HepG2 (cell line): ENCODE results near the gene VPS13D. TPM values are rescaled to one million over a fixed set of nuclear protein-coding genes. Genes with fewer than 3 reads are reported as not detected.
A peak's percentile ranks its signal among the peaks of the same experiment; 100 is the strongest.

Experiments
- ATF7 ChIP-seq, 2 experiments: fragments of 450-650 bp in 1 of 2; sonication (generic) in 1 of 2; formaldehyde crosslinking in 1 of 2; IDR thresholded peaks; 2 replicates each; pipeline versions ENCODE4 v1.4.0 to v1.6.1; 2016 to 2020; ENCODE audit warnings: antibody characterized with exemption in 1 of 2, mild to moderate bottlenecking in 1 of 2, missing genetic modification reagents in 1 of 2
- ESRRA ChIP-seq: sonication (generic); formaldehyde crosslinking; IDR thresholded peaks from 2 replicates; pipeline ENCODE4 v1.5.1; 2020; ENCODE audit warnings: mild to moderate bottlenecking, low read depth, missing genetic modification reagents
- FOXA3 ChIP-seq: IDR thresholded peaks from 2 replicates; pipeline ENCODE4 v1.6.1; 2016; ENCODE audit warnings: missing genetic modification reagents, missing compliant biosample characterization
- FOXO1 ChIP-seq: sonication (generic); formaldehyde crosslinking; IDR thresholded peaks from 2 replicates; pipeline ENCODE4 v1.4.0; 2020; ENCODE audit warnings: missing genetic modification reagents
- GMEB2 ChIP-seq: IDR thresholded peaks from 2 replicates; pipeline ENCODE4 v1.6.1; 2016; ENCODE audit warnings: missing biosample characterization, missing genetic modification reagents, low read depth
- HNRNPH1 ChIP-seq: fragments of 200-400 bp; formaldehyde crosslinking; optimal IDR thresholded peaks from 2 replicates; pipeline ENCODE3; 2017; ENCODE audit warnings: mild to moderate bottlenecking, low read depth, low read length
- HNRNPK ChIP-seq: fragments of 200-400 bp; formaldehyde crosslinking; IDR thresholded peaks from 2 replicates; pipeline ENCODE4 v1.6.1; 2018; ENCODE audit warnings: low read length, low read depth, moderate library complexity, mild to moderate bottlenecking; ENCODE audit not compliant: poor library complexity, severe bottlenecking
- HNRNPL ChIP-seq: fragments of 200-400 bp; formaldehyde crosslinking; IDR thresholded peaks from 2 replicates; pipeline ENCODE4 v1.6.1; 2017; ENCODE audit warnings: mild to moderate bottlenecking, low read depth, low read length
- HOXA9 ChIP-seq: sonication (generic); formaldehyde crosslinking; IDR thresholded peaks from 2 replicates; pipeline ENCODE4 v1.8.1; 2022; ENCODE audit warnings: missing genetic modification reagents, mild to moderate bottlenecking, moderate library complexity, borderline replicate concordance
- KAT2B ChIP-seq: fragments of 150-350 bp; IDR thresholded peaks from 2 replicates; pipeline ENCODE4 v1.6.1; 2014; ENCODE audit warnings: low read depth, low read length, borderline replicate concordance
- KAT8 ChIP-seq: IDR thresholded peaks from 2 replicates; pipeline ENCODE4 v1.6.1; 2016; ENCODE audit warnings: missing genetic modification reagents, missing compliant biosample characterization
- MED1 ChIP-seq: sonication (generic); formaldehyde crosslinking; IDR thresholded peaks from 2 replicates; pipeline ENCODE4 v1.4.0; 2020; ENCODE audit warnings: missing genetic modification reagents
- NFIB ChIP-seq: sonication (generic); formaldehyde crosslinking; IDR thresholded peaks from 2 replicates; pipeline ENCODE4 v1.9.0; 2021; ENCODE audit warnings: missing genetic modification reagents, mild to moderate bottlenecking, borderline replicate concordance
- NFKB2 ChIP-seq: sonication (generic); formaldehyde crosslinking; IDR thresholded peaks from 2 replicates; pipeline ENCODE4 v1.4.0; 2020; ENCODE audit warnings: missing genetic modification reagents, borderline replicate concordance
- RERE ChIP-seq: IDR thresholded peaks from 2 replicates; pipeline ENCODE4 v1.6.1; 2016; ENCODE audit warnings: low read depth, missing genetic modification reagents, missing compliant biosample characterization
- SOX13 ChIP-seq, 3 experiments: fragments of 450-650 bp in 1 of 3; sonication (generic) in 1 of 3; formaldehyde crosslinking in 1 of 3; IDR thresholded peaks in 2 of 3; conservative IDR thresholded peaks in 1 of 3; 2 replicates each; pipeline versions ENCODE4 v1.5.0 to v1.6.1; 2016 to 2020; ENCODE audit warnings: antibody characterized with exemption in 1 of 3, mild to moderate bottlenecking in 1 of 3, missing compliant biosample characterization in 1 of 3, missing genetic modification reagents in 1 of 3, moderate library complexity in 1 of 3
- SOX6 ChIP-seq, 2 experiments: fragments of 450-650 bp in 1 of 2; sonication (generic) in 1 of 2; formaldehyde crosslinking in 1 of 2; IDR thresholded peaks; 2 replicates each; pipeline versions ENCODE4 v1.4.0 to v1.6.1; 2017 to 2020; ENCODE audit warnings: antibody characterized with exemption in 1 of 2, mild to moderate bottlenecking in 1 of 2, missing genetic modification reagents in 1 of 2
- SSRP1 ChIP-seq: IDR thresholded peaks from 2 replicates; pipeline ENCODE4 v1.6.1; 2016; ENCODE audit warnings: control low read depth
- XRCC5 ChIP-seq: fragments of 200-400 bp; formaldehyde crosslinking; optimal IDR thresholded peaks from 2 replicates; pipeline ENCODE3; 2017; ENCODE audit warnings: mild to moderate bottlenecking, low read length
- ZFY ChIP-seq: sonication (generic); formaldehyde crosslinking; IDR thresholded peaks from 2 replicates; pipeline ENCODE4 v1.4.0; 2020; ENCODE audit warnings: missing genetic modification reagents
- ZNF510 ChIP-seq: sonication (generic); formaldehyde crosslinking; IDR thresholded peaks from 2 replicates; pipeline ENCODE4 v1.4.0; 2020; ENCODE audit warnings: low read depth, mild to moderate bottlenecking, missing genetic modification reagents
- polyA plus RNA-seq, 8 experiments: library from polyadenylated mRNA; depleted of rRNA in 3 of 8; stranded (reverse) in 7 of 8; unstranded in 1 of 8; fragments of >200 nt; fragmentation: Illumina TruSeq in 4 of 8; extraction: Trizol in 4 of 8; gene quantifications; 2 replicates each; pipeline versions ENCODE4 v1.2.1 to v1.2.3, GENCODE V29; 2011 to 2016; ENCODE audit warnings: low read depth in 4 of 8, missing spikeins in 1 of 8, mixed read lengths in 1 of 8; ENCODE audit not compliant: insufficient read depth in 1 of 8
- total RNA-seq, 5 experiments: library from RNA; depleted of rRNA; stranded (reverse); fragments of >200 nt; fragmentation: Illumina TruSeq; extraction: Trizol; gene quantifications; 2 replicates each; pipeline ENCODE4 v1.2.3, GENCODE V29; 2016; ENCODE audit warnings: low read depth in 1 of 5

VPS13D gene
- total and polyA plus RNA-seq, 2 of the 13 experiments (the other 11 are each of a cell fraction or from before 2014, with no cell fraction given): 8.6 to 13.9 TPM

GRCh38 chr1:12549460-12550349 is 319.9 kb downstream of the VPS13D start (continued):
- TF ChIP-seq RERE (CRISPR knock-in tag) (0 out of 2 replicates have a peak, but pooled peaks have one; percentile 47), ZNF510 (CRISPR knock-in tag) (no peak), NFKB2 (CRISPR knock-in tag) (no peak), HNRNPL (no peak), ESRRA (no peak), GMEB2 (CRISPR knock-in tag) (no peak), NFIB (no peak), ATF7 (IDR thresholded peaks at IDR 0.05) (no peak), ATF7 (CRISPR knock-in tag; IDR thresholded peaks at IDR 0.05) (no peak), ZFY (CRISPR knock-in tag) (no peak), FOXO1 (CRISPR knock-in tag) (peak; percentile 77), MED1 (CRISPR knock-in tag) (peak; percentile 64), XRCC5 (peak; percentile 45), SSRP1 (CRISPR knock-in tag) (0 out of 2 replicates have a peak, but pooled peaks have one; percentile 61), SOX6 (IDR thresholded peaks at IDR 0.05) (no peak), SOX6 (CRISPR knock-in tag; IDR thresholded peaks at IDR 0.05) (peak; percentile 89), SOX13 (IDR thresholded peaks at IDR 0.05) (peak; percentile 80), SOX13 (CRISPR knock-in tag; conservative IDR thresholded peaks at IDR 0.05 in 1 of 2, IDR thresholded peaks at IDR 0.05 in 1 of 2) (peak in 1 of 2 experiments; percentile 88; a peak in 2 of 4 replicates), KAT2B (no peak), HOXA9 (no peak), HNRNPH1 (no peak), HNRNPK (no peak), KAT8 (CRISPR knock-in tag) (no peak; the same call in 1 of the 2 replicates), FOXA3 (CRISPR knock-in tag) (peak; percentile 80)
